GM12878 (cell line): Measurements from ENCODE around the gene PTGIS. TPM values are rescaled to one million over a fixed set of nuclear protein-coding genes. Genes with fewer than 3 reads are reported as not detected.

Experiments used
- ATAC-seq: fragments of 200-7000 bp; cut with Tn5 transposase; 3 replicates; pipeline ENCODE4 v1.9.1; 2020; ENCODE audit warnings: mild to moderate bottlenecking, moderate library complexity
- BruUV-seq: library from RNA; stranded (reverse); fragments of 400-500 nt; replicated peaks from 2 replicates; lab custom pipeline; 2021; lab: Mats Ljungman, UMichigan
- CTCF ChIA-PET: fragments of 300-600 bp; sonication (Branson Sonifier 250); formaldehyde crosslinking; extraction: SDS; loops from one replicate; lab custom pipeline; 2021; ENCODE audit warnings: inconsistent platforms; lab: Yijun Ruan, JAX
- POLR2A ChIA-PET: fragments of 350-600 bp; formaldehyde crosslinking; extraction: SDS; loops from one replicate; lab custom pipeline; 2021; ENCODE audit warnings: inconsistent platforms; lab: Charles Lee
- RAD21 ChIA-PET: fragments of 300-600 bp; sonication (Branson Sonifier 250); formaldehyde crosslinking; loops from one replicate; lab custom pipeline; 2023; ENCODE audit warnings: antibody characterized with exemption; ENCODE audit not compliant: unreplicated experiment; lab: Charles Lee
- SMC1A ChIA-PET: fragments of 300-600 bp; sonication (Branson Sonifier 250); formaldehyde crosslinking; loops from one replicate; lab custom pipeline; 2023; ENCODE audit not compliant: unreplicated experiment, uncharacterized antibody; lab: Charles Lee
- DNase-seq: peaks from one replicate; pipeline ENCODE4 v3.0.0-alpha.2; 2011; ENCODE audit warnings: low read depth, low spot score
- FAIRE-seq: peaks from 3 replicates; lab custom pipeline; 2011; peaks lifted over from hg19 to GRCh38; lab: Jason Lieb, UNC
- H2AFZ ChIP-seq: 2 replicates; pipeline ENCODE4 v1.6.0; 2011; ENCODE audit warnings: low read depth, low read length, control low read depth; ENCODE audit not compliant: control insufficient read depth
- H3K27ac ChIP-seq: 2 replicates; pipeline ENCODE4 v1.5.1; 2011; ENCODE audit warnings: control low read depth; ENCODE audit not compliant: control insufficient read depth, insufficient read depth
- H3K27me3 ChIP-seq, 2 experiments: replicated peaks in 1 of 2; 2 replicates each; pipeline versions ENCODE4 v1.6.0 to v1.6.1; 2011; ENCODE audit warnings: low read length in 1 of 2; ENCODE audit not compliant: control insufficient read depth in 2 of 2, insufficient read depth in 2 of 2
- H3K36me3 ChIP-seq, 2 experiments: 2 replicates each; pipeline ENCODE4 v1.5.1; 2011; ENCODE audit warnings: low read length in 1 of 2; ENCODE audit not compliant: control insufficient read depth in 2 of 2, insufficient read depth in 2 of 2
- H3K4me1 ChIP-seq: 2 replicates; pipeline ENCODE4 v1.6.1; 2011; ENCODE audit warnings: mild to moderate bottlenecking, low read length, moderate library complexity, mixed read lengths; ENCODE audit not compliant: control insufficient read depth, insufficient read depth
- H3K4me2 ChIP-seq: 2 replicates; pipeline ENCODE4 v1.6.0; 2011; ENCODE audit warnings: control low read depth; ENCODE audit not compliant: control insufficient read depth, insufficient read depth
- H3K4me3 ChIP-seq: fragments of 200-600 bp; sonication (generic); 2 replicates; pipeline ENCODE4 v1.5.1; 2016
- H3K79me2 ChIP-seq: 2 replicates; pipeline ENCODE4 v1.6.0; 2011; ENCODE audit warnings: low read length; ENCODE audit not compliant: control insufficient read depth, insufficient read depth
- H3K9ac ChIP-seq: 2 replicates; pipeline ENCODE4 v1.8.0; 2011; ENCODE audit warnings: low read length, control low read depth, mixed read lengths; ENCODE audit not compliant: control insufficient read depth, insufficient read depth
- H3K9me3 ChIP-seq: replicated peaks from 3 replicates; pipeline ENCODE4 v1.5.1; 2011; ENCODE audit warnings: mild to moderate bottlenecking, low read length; ENCODE audit not compliant: control insufficient read depth, insufficient read depth
- H4K20me1 ChIP-seq: 2 replicates; pipeline ENCODE4 v1.6.0; 2011; ENCODE audit not compliant: control insufficient read depth, insufficient read depth
- DPF2 ChIP-seq: fragments of 450-650 bp; IDR thresholded peaks from 2 replicates; pipeline ENCODE4 v1.6.1; 2017; ENCODE audit warnings: mild to moderate bottlenecking
- EZH2 ChIP-seq: IDR thresholded peaks from 2 replicates; pipeline ENCODE4 v1.6.1; 2012; ENCODE audit warnings: low read depth, mild to moderate bottlenecking, control low read depth, inconsistent platforms, low read length, borderline replicate concordance; ENCODE audit not compliant: control insufficient read depth
- KDM1A ChIP-seq: fragments of 200-600 bp; sonication (generic); IDR thresholded peaks from 2 replicates; pipeline ENCODE4 v1.6.1; 2016; ENCODE audit warnings: borderline replicate concordance
- KLF5 ChIP-seq: fragments of 450-650 bp; IDR thresholded peaks from 2 replicates; pipeline ENCODE4 v1.6.1; 2014; ENCODE audit warnings: mild to moderate bottlenecking; ENCODE audit not compliant: partially characterized antibody
- MAX ChIP-seq: IDR thresholded peaks from 2 replicates; pipeline ENCODE4 v1.6.1; 2012; ENCODE audit warnings: low read depth, low read length, improper control_type of control experiment
- MTA3 ChIP-seq: IDR thresholded peaks from 2 replicates; pipeline ENCODE4 v1.6.1; 2012; ENCODE audit warnings: low read length, inconsistent platforms, borderline replicate concordance
- NBN ChIP-seq: fragments of 450-650 bp; IDR thresholded peaks from 2 replicates; pipeline ENCODE4 v1.6.1; 2016
- PAX5 ChIP-seq: IDR thresholded peaks from 2 replicates; pipeline ENCODE4 v1.6.1; 2011; ENCODE audit warnings: low read depth, low read length, borderline replicate concordance
- POLR2AphosphoS5 ChIP-seq: IDR thresholded peaks from 2 replicates; pipeline ENCODE4 v1.6.1; 2011; ENCODE audit warnings: mild to moderate bottlenecking, low read length, inconsistent platforms
- REST ChIP-seq: IDR thresholded peaks from 2 replicates; pipeline ENCODE4 v1.6.1; 2012; ENCODE audit warnings: mild to moderate bottlenecking, low read depth, low read length
- RUNX3 ChIP-seq: IDR thresholded peaks from 2 replicates; pipeline ENCODE4 v1.6.1; 2012; ENCODE audit warnings: low read length, inconsistent platforms
- SREBF2 ChIP-seq: IDR thresholded peaks from 2 replicates; pipeline ENCODE4 v1.6.1; 2012; ENCODE audit warnings: mild to moderate bottlenecking, low read length
- STAT3 ChIP-seq: IDR thresholded peaks from 2 replicates; pipeline ENCODE4 v1.6.1; 2011; ENCODE audit warnings: low read depth, low read length, improper control_type of control experiment
- TBL1XR1 ChIP-seq: IDR thresholded peaks from 2 replicates; pipeline ENCODE4 v1.6.1; 2012; ENCODE audit warnings: low read depth, low read length, improper control_type of control experiment
- ZBTB11 ChIP-seq: fragments of 450-650 bp; formaldehyde crosslinking; IDR thresholded peaks from 2 replicates; pipeline ENCODE4 v1.5.0; 2022; ENCODE audit warnings: mild to moderate bottlenecking, missing genetic modification characterization
- ZNF24 ChIP-seq: fragments of 450-650 bp; IDR thresholded peaks from 2 replicates; pipeline ENCODE4 v1.6.1; 2017; ENCODE audit warnings: antibody characterized with exemption, mild to moderate bottlenecking
- WGBS: methylation state at CpG from one replicate; pipeline ENCODE4 v1.1.6; 2016; ENCODE audit warnings: low lambda C conversion rate; ENCODE audit not compliant: insufficient replicate concordance, insufficient coverage; ENCODE audit errors: missing lambda C conversion rate; 5-methylcytosine and 5-hydroxymethylcytosine counted together
- in situ Hi-C: fragments of 300-500 bp; cut with MboI; formaldehyde crosslinking; loops from 9 replicates; pipeline ENCODE4 v1.14.3; 2018; ENCODE audit warnings: mixed read lengths
- intact Hi-C: fragments of 100-400 bp; cut with micrococcal nuclease; formaldehyde crosslinking; loops from one replicate; pipeline ENCODE4 v1.14.2; 2022; ENCODE audit not compliant: unreplicated experiment
- polyA plus RNA-seq, 11 experiments: library from polyadenylated mRNA; depleted of rRNA in 4 of 11; unstranded in 6 of 11; stranded (reverse) in 5 of 11; fragments of >200 nt; fragmentation: Nextera tagmentation in 4 of 11; fragmentation: Illumina TruSeq in 1 of 11; extraction: Ambion mirVana in 4 of 11; extraction: Trizol in 1 of 11; gene quantifications; 1 replicate in 1 of 11; 2 replicates in 10 of 11; pipeline versions ENCODE4 v1.2.1 to v1.2.3, GENCODE V29; 2011 to 2016; ENCODE audit warnings: inconsistent platforms in 2 of 11, missing spikeins in 2 of 11, low read depth in 1 of 11
- total RNA-seq, 4 experiments: library from RNA; depleted of rRNA in 3 of 4; stranded (reverse); fragments of >200 nt in 3 of 4; fragmentation: Illumina TruSeq in 1 of 4; extraction: Trizol in 1 of 4; gene quantifications; 2 replicates each; pipeline versions ENCODE4 v1.2.1 to v1.2.3, GENCODE V29; 2013 to 2021

PTGIS gene
- total and polyA plus RNA-seq, 10 of the 15 experiments (the other 5 are each of a cell fraction or from before 2014, with no cell fraction given) = 0.10 TPM; not detected in 9

GRCh38 chr20:49519777-49520359 lies 48.1 kb downstream of the PTGIS start:
- Histone ChIP-seq H2AFZ (no peak overlapping the region), H3K9ac (no peak overlapping the region), H3K9me3 (no peaks in the 10 kb centered on the region; the same call in 2 of the 3 replicates), H3K27ac (no peak overlapping the region), H3K4me3 (no peak overlapping the region), H3K4me2 (no peak overlapping the region), H3K79me2 (no peaks in the 10 kb centered on the region), H4K20me1 (no peaks in the 10 kb centered on the region), H3K27me3 (peaks cover 0 to 5% of the 10 kb centered on the region in 2 experiments; a peak in 2 of 4 replicates), H3K4me1 (no peaks in the 10 kb centered on the region), H3K36me3 (no peaks in the 10 kb centered on the region)
- POLR2A ChIA-PET = no interaction called here
- FAIRE-seq = no peak
- CTCF ChIA-PET = no interaction called here
- RAD21 ChIA-PET = no interaction called here
- WGBS = 25% methylated on average over 5 of the region's 5 CpGs
- in situ Hi-C loops = loop anchor here (25.0 kb wide), 1 partner anchor 183 kb away; no protein-coding TSS in a partner anchor
- no TSS peak for BruUV-seq
- DNase-seq = no peak
- SMC1A ChIA-PET = no interaction called here
- intact Hi-C loops = no loop called here
- ATAC-seq = no peak; the same call in 2 of the 3 replicates
- no peak for TF ChIP-seq EZH2
- no peak for TF ChIP-seq ZBTB11 (CRISPR knock-in tag)
- no peak for TF ChIP-seq MTA3
- TF ChIP-seq SREBF2 = no peak
- TF ChIP-seq MAX = no peak
- TF ChIP-seq ZNF24 = no peak
- no peak for TF ChIP-seq NBN
- TF ChIP-seq STAT3 = no peak
- TF ChIP-seq KLF5 = no peak
- TF ChIP-seq PAX5 = no peak
- TF ChIP-seq POLR2AphosphoS5 = no peak
- no peak for TF ChIP-seq REST
- TF ChIP-seq KDM1A = no peak
- TF ChIP-seq TBL1XR1 = no peak
- TF ChIP-seq RUNX3 = no peak
- TF ChIP-seq DPF2 = no peak
